B cell (primary cell): Measurements from ENCODE around the gene TRMT112.
"Not testable (repeated sequence)": the region's sequence is repeated elsewhere in the genome, so short reads cannot be mapped to it uniquely, and the experiment has no call there.

Experiments used
- CTCF ChIP-seq: fragments of 200-600 bp; IDR thresholded peaks from one replicate; pipeline ENCODE4 v1.8.0; 2022; ENCODE audit warnings: antibody characterized with exemption, mild to moderate bottlenecking
- EZH2 ChIP-seq: IDR thresholded peaks from 2 replicates; pipeline ENCODE4 v1.6.1; 2012; ENCODE audit warnings: borderline replicate concordance, low read depth, mild to moderate bottlenecking, moderate library complexity, low read length; ENCODE audit not compliant: insufficient read depth, poor library complexity, severe bottlenecking

DNA sequence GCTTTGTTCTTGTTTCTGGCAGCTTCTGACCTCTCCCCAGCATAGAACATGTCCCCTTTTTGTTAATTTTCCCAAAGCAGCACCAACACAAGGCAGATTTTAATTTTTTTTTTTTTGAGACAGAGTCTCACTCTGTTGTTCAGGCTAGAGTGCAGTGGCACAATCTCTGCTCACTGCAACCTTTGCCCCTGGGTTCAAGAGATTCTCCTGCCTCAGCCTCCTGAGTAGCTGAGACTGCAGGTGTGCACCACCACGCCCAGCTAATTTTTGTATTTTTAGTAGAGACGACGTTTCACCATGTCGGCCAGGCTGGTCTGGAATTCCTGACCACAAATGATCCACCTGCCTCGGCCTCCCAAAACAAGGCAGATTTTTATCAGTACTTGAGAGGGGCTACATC is 9.6 kb downstream of the TRMT112 start:
- TF ChIP-seq CTCF, EZH2: not testable (repeated sequence)
